Measurements from ENCODE around the gene AHCYL1. TPM values are rescaled to one million over a fixed set of nuclear protein-coding genes. Genes with fewer than 3 reads are reported as not detected.
A peak's percentile ranks its signal among the peaks of the same experiment; 100 is the strongest.

AHCYL1 gene
- total and polyA plus RNA-seq, 2 experiments from 2014 or later, result 47.6 to 72.6 TPM

GRCh38 chr1:109969907-109970306, 14.7 kb upstream of the AHCYL1 start:
- H4K20me1 ChIP-seq (ENCODE audit: insufficient read depth), result no peaks in the 10 kb centered on the region
- DNase-seq, result no peak
- TF ChIP-seq EZH2phosphoT487 (IDR thresholded peaks at IDR 0.05; ENCODE audit: insufficient read depth, low read depth) (no peak), EZH2 (IDR thresholded peaks at IDR 0.05; ENCODE audit: insufficient read depth, poor library complexity, severe bottlenecking) (no peak)
- no peaks in the 10 kb centered on the region for H3K9me2 ChIP-seq (ENCODE audit: insufficient read depth)
- H3K79me2 ChIP-seq (ENCODE audit: insufficient read depth), result no peaks in the 10 kb centered on the region
- H3K4me2 ChIP-seq (ENCODE audit: unreplicated experiment), result peak overlapping the region; percentile 30
- in situ Hi-C loops (cut with MboI), result no loop called here
- H3F3A ChIP-seq (ENCODE audit: insufficient read depth), result peaks cover 14% of the 10 kb centered on the region
- no peak overlapping the region for H3K27ac ChIP-seq
- no peaks in the 10 kb centered on the region for H3K27me3 ChIP-seq (replicated peaks; ENCODE audit: insufficient read depth)
- H3K9ac ChIP-seq, result no peak overlapping the region
- H3K4me1 ChIP-seq (ENCODE audit: insufficient read depth), result peaks cover 14% of the 10 kb centered on the region
- H3K4me3 ChIP-seq, result no peak overlapping the region
- H3K36me3 ChIP-seq (ENCODE audit: low read depth), result no peaks in the 10 kb centered on the region
- H2AFZ ChIP-seq, result no peak overlapping the region
- 67% methylated on average over 3 of the region's 3 CpGs for WGBS, 2 experiments (ENCODE audit: low coverage in 1 of 2, low lambda C conversion rate in 2 of 2, missing lambda C conversion rate in 2 of 2)
- H3K9me3 ChIP-seq (ENCODE audit: low read depth), result peaks cover 3% of the 10 kb centered on the region

GRCh38 chr1:109971559-109971958, 13.0 kb upstream of the AHCYL1 start:
- Histone ChIP-seq H4K20me1 (ENCODE audit: insufficient read depth) (no peaks in the 10 kb centered on the region), H3K9ac (no peak overlapping the region), H3K4me2 (ENCODE audit: unreplicated experiment) (no peak overlapping the region), H3F3A (ENCODE audit: insufficient read depth) (peaks cover 22% of the 10 kb centered on the region), H3K4me1 (ENCODE audit: insufficient read depth) (peaks cover 30% of the 10 kb centered on the region), H2AFZ (no peak overlapping the region), H3K27me3 (replicated peaks; ENCODE audit: insufficient read depth) (no peaks in the 10 kb centered on the region), H3K9me2 (ENCODE audit: insufficient read depth) (no peaks in the 10 kb centered on the region), H3K27ac (no peak overlapping the region), H3K9me3 (ENCODE audit: low read depth) (no peaks in the 10 kb centered on the region), H3K36me3 (ENCODE audit: low read depth) (no peaks in the 10 kb centered on the region), H3K79me2 (ENCODE audit: insufficient read depth) (no peaks in the 10 kb centered on the region), H3K4me3 (no peak overlapping the region)
- DNase-seq, result no peak
- TF ChIP-seq EZH2phosphoT487 (IDR thresholded peaks at IDR 0.05; ENCODE audit: insufficient read depth, low read depth), result no peak
- TF ChIP-seq EZH2 (IDR thresholded peaks at IDR 0.05; ENCODE audit: insufficient read depth, poor library complexity, severe bottlenecking), result no peak
- in situ Hi-C loops (cut with MboI), result no loop called here
- 9 to 10% methylated on average over 1 of the region's 1 CpG for WGBS, 2 experiments (ENCODE audit: low coverage in 1 of 2, low lambda C conversion rate in 2 of 2, missing lambda C conversion rate in 2 of 2)

- Histone ChIP-seq H3K9me2 (ENCODE audit: insufficient read depth) (no peaks in the 10 kb centered on the region), H3K9ac (no peak overlapping the region), H3K27me3 (replicated peaks; ENCODE audit: insufficient read depth) (no peaks in the 10 kb centered on the region), H3K27ac (no peak overlapping the region), H3K36me3 (ENCODE audit: low read depth) (no peaks in the 10 kb centered on the region), H3K4me3 (no peak overlapping the region), H3K4me1 (ENCODE audit: insufficient read depth) (peaks cover 45% of the 10 kb centered on the region), H3K9me3 (ENCODE audit: low read depth) (no peaks in the 10 kb centered on the region), H4K20me1 (ENCODE audit: insufficient read depth) (no peaks in the 10 kb centered on the region), H3F3A (ENCODE audit: insufficient read depth) (peaks cover 28% of the 10 kb centered on the region), H3K4me2 (ENCODE audit: unreplicated experiment) (no peak overlapping the region), H2AFZ (no peak overlapping the region), H3K79me2 (ENCODE audit: insufficient read depth) (no peaks in the 10 kb centered on the region)
- WGBS, 2 experiments (ENCODE audit: low coverage in 1 of 2, low lambda C conversion rate in 2 of 2, missing lambda C conversion rate in 2 of 2), result 94 to 97% methylated on average over 3 of the region's 3 CpGs
- in situ Hi-C loops (cut with MboI), result no loop called here
- DNase-seq, result no peak
- no peak for TF ChIP-seq EZH2 (IDR thresholded peaks at IDR 0.05; ENCODE audit: insufficient read depth, poor library complexity, severe bottlenecking)
- no peak for TF ChIP-seq EZH2phosphoT487 (IDR thresholded peaks at IDR 0.05; ENCODE audit: insufficient read depth, low read depth)
Observed at GRCh38 chr1:109974191-109974590, 10.4 kb upstream of the AHCYL1 start.

DNA sequence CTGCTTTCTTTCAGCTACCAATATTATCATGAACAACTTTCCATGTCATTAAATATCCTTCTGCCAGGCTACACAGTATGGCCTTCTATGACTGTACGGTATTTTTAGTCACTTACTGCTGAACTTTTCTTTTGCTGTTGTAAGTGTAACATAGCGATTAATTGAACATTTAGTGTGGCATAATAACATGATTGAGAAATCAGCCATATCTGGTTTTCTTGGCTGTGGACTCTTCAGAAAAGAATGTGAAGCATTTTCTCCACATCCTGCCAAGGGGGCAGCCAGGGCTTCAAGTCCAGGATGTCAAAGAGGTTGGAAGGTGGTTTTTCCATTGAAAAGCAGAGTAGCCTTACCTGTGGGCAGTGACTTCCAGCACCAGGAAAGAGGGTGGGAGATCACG, 8.8 kb upstream of the AHCYL1 start:
- no peaks in the 10 kb centered on the region for H3K79me2 ChIP-seq (ENCODE audit: insufficient read depth)
- H4K20me1 ChIP-seq (ENCODE audit: insufficient read depth), result no peaks in the 10 kb centered on the region
- peak overlapping the region; percentile 47 for H3K27ac ChIP-seq
- TF ChIP-seq EZH2phosphoT487 (IDR thresholded peaks at IDR 0.05; ENCODE audit: insufficient read depth, low read depth), result no peak
- no peak for TF ChIP-seq EZH2 (IDR thresholded peaks at IDR 0.05; ENCODE audit: insufficient read depth, poor library complexity, severe bottlenecking)
- H2AFZ ChIP-seq, result no peak overlapping the region
- in situ Hi-C loops (cut with MboI), result loop anchor here (5.0 kb wide), 1 partner anchor 98 kb away; no protein-coding TSS in a partner anchor
- no peaks in the 10 kb centered on the region for H3K36me3 ChIP-seq (ENCODE audit: low read depth)
- no peaks in the 10 kb centered on the region for H3K9me2 ChIP-seq (ENCODE audit: insufficient read depth)
- peaks cover 52% of the 10 kb centered on the region for H3K4me1 ChIP-seq (ENCODE audit: insufficient read depth)
- peaks cover 30% of the 10 kb centered on the region for H3F3A ChIP-seq (ENCODE audit: insufficient read depth)
- H3K4me3 ChIP-seq, result no peak overlapping the region
- peak; percentile 87 for DNase-seq
- H3K4me2 ChIP-seq (ENCODE audit: unreplicated experiment), result peak overlapping the region; percentile 67
- no peak overlapping the region; the same call in 1 of the 2 replicates for H3K9ac ChIP-seq
- 30 to 32% methylated on average over 3 of the region's 3 CpGs for WGBS, 2 experiments (ENCODE audit: low coverage in 1 of 2, low lambda C conversion rate in 2 of 2, missing lambda C conversion rate in 2 of 2)
- H3K27me3 ChIP-seq (replicated peaks; ENCODE audit: insufficient read depth), result no peaks in the 10 kb centered on the region
- H3K9me3 ChIP-seq (ENCODE audit: low read depth), result no peaks in the 10 kb centered on the region

DNA sequence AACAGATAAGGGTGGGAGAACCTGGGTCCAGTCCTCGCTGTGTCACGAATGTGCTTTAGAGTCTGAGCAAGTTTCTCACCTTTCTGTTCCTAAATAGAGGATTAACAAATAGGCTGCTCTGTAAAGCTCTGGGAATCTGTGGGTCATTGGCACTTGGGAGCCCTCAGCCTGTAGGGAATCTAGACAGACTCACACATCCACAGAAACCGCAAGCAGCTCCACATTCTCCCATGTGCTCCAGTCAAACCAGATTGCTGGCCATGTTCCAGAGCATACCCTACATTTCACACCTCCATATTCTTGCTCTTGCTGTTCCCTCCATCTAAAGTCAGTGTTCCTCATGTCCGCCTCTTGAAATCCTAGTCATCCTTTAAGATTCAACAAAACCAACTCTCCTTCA, 7.8 kb upstream of the AHCYL1 start:
- Histone ChIP-seq H4K20me1 (ENCODE audit: insufficient read depth) (no peaks in the 10 kb centered on the region), H3K36me3 (ENCODE audit: low read depth) (no peaks in the 10 kb centered on the region), H3K4me1 (ENCODE audit: insufficient read depth) (peaks cover 53% of the 10 kb centered on the region), H3K27me3 (replicated peaks; ENCODE audit: insufficient read depth) (no peaks in the 10 kb centered on the region), H3K9ac (no peak overlapping the region), H3K79me2 (ENCODE audit: insufficient read depth) (no peaks in the 10 kb centered on the region), H2AFZ (no peak overlapping the region), H3K9me3 (ENCODE audit: low read depth) (no peaks in the 10 kb centered on the region), H3K4me2 (ENCODE audit: unreplicated experiment) (no peak overlapping the region), H3K4me3 (no peak overlapping the region), H3K27ac (no peak overlapping the region), H3F3A (ENCODE audit: insufficient read depth) (peaks cover 30% of the 10 kb centered on the region), H3K9me2 (ENCODE audit: insufficient read depth) (no peaks in the 10 kb centered on the region)
- 97% methylated on average over 4 of the region's 4 CpGs for WGBS, 2 experiments (ENCODE audit: low coverage in 1 of 2, low lambda C conversion rate in 2 of 2, missing lambda C conversion rate in 2 of 2)
- DNase-seq, result no peak
- in situ Hi-C loops (cut with MboI), result loop anchor here (5.0 kb wide), 1 partner anchor 99 kb away; no protein-coding TSS in a partner anchor
- TF ChIP-seq EZH2 (IDR thresholded peaks at IDR 0.05; ENCODE audit: insufficient read depth, poor library complexity, severe bottlenecking), result no peak
- TF ChIP-seq EZH2phosphoT487 (IDR thresholded peaks at IDR 0.05; ENCODE audit: insufficient read depth, low read depth), result no peak
